Mononuclear cell (primary cell): Measurements from ENCODE around the gene PTGR3. TPM values are rescaled to one million over a fixed set of nuclear protein-coding genes. Genes with fewer than 3 reads are reported as not detected.
"Not testable (repeated sequence)": the region's sequence is repeated elsewhere in the genome, so short reads cannot be mapped to it uniquely, and the experiment has no call there.

Source experiments
- H3K27me3 ChIP-seq: 2 replicates; pipeline ENCODE4 v1.6.0; 2011; ENCODE audit warnings: low read length, control low read depth; ENCODE audit not compliant: insufficient read depth
- H3K4me1 ChIP-seq: 2 replicates; pipeline ENCODE4 v1.5.1; 2011; ENCODE audit warnings: mild to moderate bottlenecking, low read length, control low read depth; ENCODE audit not compliant: insufficient read depth
- H3K4me3 ChIP-seq: 2 replicates; pipeline ENCODE4 v1.5.1; 2011; ENCODE audit warnings: mild to moderate bottlenecking, low read length, moderate library complexity
- H3K9me3 ChIP-seq: 2 replicates; pipeline ENCODE4 v1.5.1; 2011; ENCODE audit warnings: low read depth, mild to moderate bottlenecking, control low read depth, low read length
- total RNA-seq: library from RNA; depleted of rRNA; stranded (reverse); fragments of >200 nt; gene quantifications from one replicate; pipeline ENCODE4 v1.2.3, GENCODE V29; 2012

PTGR3 gene
- total RNA-seq, 1 donor: 9.4 TPM

- Histone ChIP-seq H3K4me3 (no peak overlapping the region), H3K9me3 (no peaks in the 10 kb centered on the region), H3K4me1 (peaks cover 36% of the 10 kb centered on the region)
Measured at GRCh38 chr18:75204732-75205513, 4.0 kb downstream of the PTGR3 start.

GRCh38 chr18:75204269-75204731 is 4.6 kb downstream of the PTGR3 start:
- Histone ChIP-seq H3K4me3 (no peak overlapping the region), H3K9me3 (no peaks in the 10 kb centered on the region), H3K4me1 (peaks cover 34% of the 10 kb centered on the region)

More at GRCh38 chr18:75204732-75205513, 4.0 kb downstream of the PTGR3 start:
- H3K27me3 ChIP-seq: peaks cover 12% of the 10 kb centered on the region

GRCh38 chr18:75203416-75204268 is 5.3 kb downstream of the PTGR3 start:
- Histone ChIP-seq H3K4me1 (peaks cover 34% of the 10 kb centered on the region), H3K4me3 (no peak overlapping the region), H3K27me3 (peaks cover 12% of the 10 kb centered on the region), H3K9me3 (no peaks in the 10 kb centered on the region)

More at GRCh38 chr18:75204269-75204731, 4.6 kb downstream of the PTGR3 start:
- H3K27me3 ChIP-seq: peaks cover 12% of the 10 kb centered on the region

GRCh38 chr18:75202696-75203365 is 6.1 kb downstream of the PTGR3 start:
- peaks cover 12% of the 10 kb centered on the region for H3K27me3 ChIP-seq
- peaks cover 31% of the 10 kb centered on the region for H3K4me1 ChIP-seq
- no peak overlapping the region for H3K4me3 ChIP-seq
- H3K9me3 ChIP-seq: no peaks in the 10 kb centered on the region

DNA sequence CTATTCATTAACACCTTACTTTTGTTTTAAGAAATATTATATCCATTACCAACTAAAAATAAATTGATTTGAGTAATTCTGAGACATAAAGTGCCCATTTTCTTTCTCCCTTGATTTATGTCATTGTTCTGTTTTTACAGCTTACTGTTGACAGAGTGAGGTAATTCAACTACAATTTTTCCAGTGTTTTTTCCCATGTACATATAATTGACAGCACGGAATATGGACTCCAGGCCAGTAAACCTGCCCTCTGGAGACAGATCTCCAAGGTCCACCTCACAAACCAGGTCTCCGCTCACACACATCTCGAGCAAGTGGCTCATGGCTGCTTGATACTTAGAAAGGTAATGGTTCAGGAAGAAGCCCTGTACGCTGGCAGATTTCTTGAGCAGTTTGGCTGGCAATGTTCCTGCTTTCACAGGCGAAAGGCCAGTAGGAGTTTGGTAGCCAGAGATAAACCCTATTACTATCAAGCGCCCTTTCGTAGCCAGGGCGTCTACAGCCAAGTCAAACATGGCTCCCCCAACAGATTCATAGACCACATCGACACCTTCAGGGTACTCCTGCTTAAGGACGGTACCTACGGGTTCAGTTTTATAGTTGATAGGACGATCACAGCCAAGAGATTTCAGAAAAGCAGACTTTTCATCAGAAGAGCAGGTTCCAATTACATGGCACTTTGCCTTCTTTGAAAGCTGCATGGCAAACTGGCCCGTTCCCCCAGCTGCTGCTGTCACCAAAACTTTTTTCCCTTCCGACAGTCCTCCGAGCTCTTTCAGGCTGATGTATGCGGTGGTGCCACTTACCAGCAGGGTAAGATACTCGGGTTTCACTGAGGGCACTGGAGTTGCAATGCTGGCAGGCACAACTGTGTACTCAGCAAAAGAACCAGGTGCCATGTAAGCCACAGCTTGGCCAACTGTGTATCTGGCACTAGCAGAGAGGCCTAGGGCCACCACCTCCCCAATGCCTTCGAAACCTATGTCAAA is 7.4 kb downstream of the PTGR3 start:
- no peak overlapping the region for H3K4me3 ChIP-seq
- peaks cover 18% of the 10 kb centered on the region for H3K4me1 ChIP-seq
- H3K27me3 ChIP-seq: peaks cover 12% of the 10 kb centered on the region
- no peaks in the 10 kb centered on the region for H3K9me3 ChIP-seq

GRCh38 chr18:75200605-75201280 is 8.2 kb downstream of the PTGR3 start:
- no peak overlapping the region for H3K4me3 ChIP-seq
- peaks cover 9% of the 10 kb centered on the region for H3K27me3 ChIP-seq
- peaks cover 15% of the 10 kb centered on the region for H3K4me1 ChIP-seq
- no peaks in the 10 kb centered on the region for H3K9me3 ChIP-seq

DNA sequence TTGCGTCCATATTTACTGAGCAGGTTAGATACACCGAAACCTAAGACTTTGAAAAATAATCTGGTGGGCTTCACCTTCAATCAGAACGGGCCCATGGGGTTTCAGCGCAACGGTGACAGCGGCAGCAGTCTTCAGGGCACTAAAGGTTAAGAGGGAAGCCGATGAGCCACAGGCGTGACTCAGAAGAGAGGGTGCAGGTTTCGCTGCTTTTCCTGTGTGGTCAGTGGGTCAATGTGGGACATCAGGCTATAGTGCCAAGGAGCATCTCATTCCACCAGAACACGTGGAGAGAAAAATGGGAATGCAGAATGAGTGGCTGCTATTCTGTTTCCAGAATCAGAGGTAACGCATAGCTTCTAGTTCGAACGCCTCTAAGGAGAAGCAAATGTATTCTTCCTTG is 8.9 kb downstream of the PTGR3 start:
- Histone ChIP-seq H3K9me3 (no peaks in the 10 kb centered on the region), H3K4me1 (peaks cover 8% of the 10 kb centered on the region), H3K27me3 (peaks cover 2% of the 10 kb centered on the region), H3K4me3 (no peak overlapping the region)

DNA sequence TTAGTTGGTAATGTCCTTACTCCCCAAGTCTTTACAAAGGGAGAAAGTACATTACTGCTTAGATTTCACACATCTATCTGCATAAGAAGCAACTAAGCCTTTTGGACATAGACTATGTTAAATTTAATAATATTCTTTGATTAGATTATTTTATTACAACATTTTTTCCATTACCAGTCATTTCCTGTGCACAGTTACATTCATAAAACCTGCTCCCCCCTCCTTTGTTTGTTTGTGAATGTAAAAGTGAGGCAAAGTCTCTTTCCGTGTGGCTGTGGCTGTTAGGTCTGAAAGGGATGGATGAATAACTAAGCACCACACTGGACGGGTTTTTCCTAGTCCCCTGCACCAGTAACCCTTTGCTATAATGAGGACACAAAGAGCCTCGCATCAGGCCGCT is 9.6 kb downstream of the PTGR3 start:
- Histone ChIP-seq H3K4me1 (peaks cover under 1% of the 10 kb centered on the region), H3K9me3 (no peaks in the 10 kb centered on the region), H3K27me3 (no peaks in the 10 kb centered on the region), H3K4me3 (no peak overlapping the region)

- no peaks in the 10 kb centered on the region for H3K27me3 ChIP-seq
Measured at GRCh38 chr18:75198036-75198435, 10.9 kb downstream of the PTGR3 start.

GRCh38 chr18:75192899-75193298 is 16.0 kb downstream of the PTGR3 start:
- Histone ChIP-seq H3K4me3 (no peak overlapping the region), H3K27me3 (no peaks in the 10 kb centered on the region), H3K4me1 (no peaks in the 10 kb centered on the region), H3K9me3 (no peaks in the 10 kb centered on the region)

More at GRCh38 chr18:75198036-75198435, 10.9 kb downstream of the PTGR3 start:
- Histone ChIP-seq H3K9me3 (no peaks in the 10 kb centered on the region), H3K4me3 (no peak overlapping the region), H3K4me1 (no peaks in the 10 kb centered on the region)

GRCh38 chr18:75189696-75190095 is 19.2 kb downstream of the PTGR3 start:
- no peak overlapping the region for H3K4me3 ChIP-seq
- no peaks in the 10 kb centered on the region for H3K4me1 ChIP-seq
- no peaks in the 10 kb centered on the region for H3K9me3 ChIP-seq
- no peaks in the 10 kb centered on the region for H3K27me3 ChIP-seq

- H3K4me1 ChIP-seq, H3K4me3 ChIP-seq, H3K27me3 ChIP-seq, H3K9me3 ChIP-seq: not testable (repeated sequence)
Measured at GRCh38 chr18:75187702-75188101, 21.2 kb downstream of the PTGR3 start.

GRCh38 chr18:75185460-75185859 is 23.5 kb downstream of the PTGR3 start:
- Histone ChIP-seq H3K4me1 (no peaks in the 10 kb centered on the region), H3K27me3 (no peaks in the 10 kb centered on the region), H3K4me3 (no peak overlapping the region), H3K9me3 (no peaks in the 10 kb centered on the region)
